Neural cell (in vitro differentiated cells): ENCODE results near the gene NET1. TPM values are rescaled to one million over a fixed set of nuclear protein-coding genes. Genes with fewer than 3 reads are reported as not detected.

ENCODE experiments used
- H2AFZ ChIP-seq: fragments of 200-600, 300-800 bp; sonication (generic), shearing (Covaris generic); 2 replicates; pipeline ENCODE4 v1.6.0; 2014; ENCODE audit warnings: low read depth, mild to moderate bottlenecking, antibody characterized with exemption, low read length, moderate library complexity
- H3F3A ChIP-seq: fragments of 200-600 bp; shearing (Covaris generic); 2 replicates; pipeline ENCODE4 v1.6.1; 2016; ENCODE audit warnings: mild to moderate bottlenecking, moderate library complexity, mixed read lengths, antibody characterized with exemption, low read length; ENCODE audit not compliant: insufficient read depth, poor library complexity, severe bottlenecking
- H3K27ac ChIP-seq: fragments of 200-600, 300-800 bp; sonication (generic), shearing (Covaris generic); 2 replicates; pipeline ENCODE4 v1.5.1; 2014; ENCODE audit warnings: mild to moderate bottlenecking, low read length, moderate library complexity
- H3K27me3 ChIP-seq: fragments of 300-800, 200-600 bp; sonication (generic), shearing (Covaris generic); 2 replicates; pipeline ENCODE4 v1.6.0; 2014; ENCODE audit warnings: mild to moderate bottlenecking, low read depth, low read length, moderate library complexity; ENCODE audit not compliant: insufficient read depth
- H3K36me3 ChIP-seq: fragments of 300-800, 200-600 bp; sonication (generic), shearing (Covaris generic); 2 replicates; pipeline ENCODE4 v1.5.1; 2014; ENCODE audit warnings: mild to moderate bottlenecking, antibody characterized with exemption, low read length, moderate library complexity; ENCODE audit not compliant: insufficient read depth
- H3K4me2 ChIP-seq: fragments of 300-800, 200-600 bp; sonication (generic), shearing (Covaris generic); 2 replicates; pipeline ENCODE4 v1.6.0; 2014; ENCODE audit warnings: mild to moderate bottlenecking, low read length
- H3K4me3 ChIP-seq: fragments of 300-800, 200-600 bp; sonication (generic), shearing (Covaris generic); 2 replicates; pipeline ENCODE4 v1.5.1; 2014; ENCODE audit warnings: mild to moderate bottlenecking, low read length, moderate library complexity
- H3K79me2 ChIP-seq: fragments of 200-600 bp; shearing (Covaris generic); replicated peaks from 2 replicates; pipeline ENCODE4 v1.6.0; 2014; ENCODE audit warnings: mild to moderate bottlenecking, low read length, moderate library complexity; ENCODE audit not compliant: insufficient read depth
- H3K9ac ChIP-seq: fragments of 300-800, 200-600 bp; sonication (generic), shearing (Covaris generic); 2 replicates; pipeline ENCODE4 v1.6.1; 2016; ENCODE audit warnings: mild to moderate bottlenecking, low read length, mixed read lengths
- H3K9me2 ChIP-seq: fragments of 200-600 bp; shearing (Covaris generic); 2 replicates; pipeline ENCODE4 v1.6.1; 2016; ENCODE audit warnings: mild to moderate bottlenecking, low read length, mixed read lengths; ENCODE audit not compliant: insufficient read depth
- H3K9me3 ChIP-seq: fragments of 200-600, 300-800 bp; sonication (generic), shearing (Covaris generic); 2 replicates; pipeline ENCODE4 v1.6.1; 2016; ENCODE audit warnings: mild to moderate bottlenecking, mixed run types, low read length, moderate library complexity, mixed read lengths
- H4K20me1 ChIP-seq: fragments of 200-600 bp; shearing (Covaris generic); 2 replicates; pipeline ENCODE4 v1.6.1; 2016; ENCODE audit warnings: mild to moderate bottlenecking, mixed run types; ENCODE audit not compliant: insufficient read depth
- EP300 ChIP-seq: fragments of 450-650 bp; conservative IDR thresholded peaks from 2 replicates; pipeline ENCODE4 v1.6.1; 2014; ENCODE audit warnings: antibody characterized with exemption, mild to moderate bottlenecking, moderate library complexity; ENCODE audit not compliant: poor library complexity, severe bottlenecking
- EZH2 ChIP-seq: fragments of 200-600, 300-800 bp; shearing (Covaris generic), sonication (generic); IDR thresholded peaks from 2 replicates; pipeline ENCODE4 v1.6.1; 2014; ENCODE audit warnings: antibody characterized with exemption, low read length, borderline replicate concordance, mild to moderate bottlenecking; ENCODE audit not compliant: insufficient read depth, poor library complexity, severe bottlenecking
- MXI1 ChIP-seq: fragments of 450-650 bp; conservative IDR thresholded peaks from 2 replicates; pipeline ENCODE4 v1.6.1; 2014; ENCODE audit warnings: antibody characterized with exemption, mild to moderate bottlenecking; ENCODE audit not compliant: poor library complexity, severe bottlenecking
- POLR2AphosphoS5 ChIP-seq: IDR thresholded peaks from 2 replicates; pipeline ENCODE4 v1.6.1; 2012
- RAD21 ChIP-seq: fragments of 450-650 bp; conservative IDR thresholded peaks from 2 replicates; pipeline ENCODE4 v1.6.1; 2014; ENCODE audit warnings: antibody characterized with exemption, mild to moderate bottlenecking, moderate library complexity
- REST ChIP-seq: IDR thresholded peaks from 2 replicates; pipeline ENCODE4 v1.6.1; 2012; ENCODE audit warnings: borderline replicate concordance
- SMC3 ChIP-seq: fragments of 450-650 bp; conservative IDR thresholded peaks from 2 replicates; pipeline ENCODE4 v1.6.1; 2014; ENCODE audit warnings: antibody characterized with exemption, mild to moderate bottlenecking, moderate library complexity; ENCODE audit not compliant: poor library complexity
- TAF1 ChIP-seq: IDR thresholded peaks from 2 replicates; pipeline ENCODE4 v1.6.1; 2012; ENCODE audit warnings: low read depth
- polyA plus RNA-seq: library from polyadenylated mRNA; depleted of rRNA; stranded (reverse); fragments of >200 nt; gene quantifications from 2 replicates; pipeline ENCODE4 v1.2.3, GENCODE V29; 2014
- TF ChIP-seq, protein P1 (sequence below): fragments of 450-650 bp; IDR thresholded peaks from 2 replicates; pipeline ENCODE4 v1.5.1; 2014; ENCODE audit warnings: antibody characterized with exemption, mild to moderate bottlenecking, moderate library complexity; ENCODE audit not compliant: poor library complexity, severe bottlenecking

Gene NET1
- polyA plus RNA-seq, 1 donor from 2014 or later: 8.0 TPM

DNA sequence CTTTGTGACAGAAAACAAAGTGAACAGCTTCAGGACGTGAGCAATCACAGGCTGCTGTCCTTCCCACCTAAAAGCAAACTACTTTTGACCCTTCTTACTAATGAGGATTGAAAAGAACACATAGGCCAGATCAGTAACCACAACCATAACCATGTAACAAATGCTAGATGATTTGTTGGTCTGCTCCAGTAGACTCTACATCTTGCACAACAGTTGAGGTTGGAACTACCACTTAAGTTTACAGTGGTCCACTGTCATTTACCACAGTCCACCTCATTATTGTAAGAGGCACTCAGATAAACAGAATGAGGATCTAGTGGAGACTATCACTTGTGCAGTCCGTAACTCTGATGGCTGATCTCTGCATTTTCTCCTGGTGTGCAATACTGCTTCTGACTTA is 27.8 kb downstream of the NET1 start:
- no peaks in the 10 kb centered on the region for H4K20me1 ChIP-seq
- no peaks in the 10 kb centered on the region for H3K9me3 ChIP-seq
- H3K27me3 ChIP-seq: no peaks in the 10 kb centered on the region
- no peaks in the 10 kb centered on the region for H3K9me2 ChIP-seq
- no peaks in the 10 kb centered on the region for H3F3A ChIP-seq
- TF ChIP-seq MXI1 (no peak), EP300 (no peak), EZH2 (no peak), POLR2AphosphoS5 (no peak), TAF1 (no peak), REST (no peak), RAD21 (no peak), SMC3 (no peak)
- TF ChIP-seq, protein P1, sequence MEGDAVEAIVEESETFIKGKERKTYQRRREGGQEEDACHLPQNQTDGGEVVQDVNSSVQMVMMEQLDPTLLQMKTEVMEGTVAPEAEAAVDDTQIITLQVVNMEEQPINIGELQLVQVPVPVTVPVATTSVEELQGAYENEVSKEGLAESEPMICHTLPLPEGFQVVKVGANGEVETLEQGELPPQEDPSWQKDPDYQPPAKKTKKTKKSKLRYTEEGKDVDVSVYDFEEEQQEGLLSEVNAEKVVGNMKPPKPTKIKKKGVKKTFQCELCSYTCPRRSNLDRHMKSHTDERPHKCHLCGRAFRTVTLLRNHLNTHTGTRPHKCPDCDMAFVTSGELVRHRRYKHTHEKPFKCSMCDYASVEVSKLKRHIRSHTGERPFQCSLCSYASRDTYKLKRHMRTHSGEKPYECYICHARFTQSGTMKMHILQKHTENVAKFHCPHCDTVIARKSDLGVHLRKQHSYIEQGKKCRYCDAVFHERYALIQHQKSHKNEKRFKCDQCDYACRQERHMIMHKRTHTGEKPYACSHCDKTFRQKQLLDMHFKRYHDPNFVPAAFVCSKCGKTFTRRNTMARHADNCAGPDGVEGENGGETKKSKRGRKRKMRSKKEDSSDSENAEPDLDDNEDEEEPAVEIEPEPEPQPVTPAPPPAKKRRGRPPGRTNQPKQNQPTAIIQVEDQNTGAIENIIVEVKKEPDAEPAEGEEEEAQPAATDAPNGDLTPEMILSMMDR: no peak
- no peaks in the 10 kb centered on the region for H3K36me3 ChIP-seq
- H3K27ac ChIP-seq: no peak overlapping the region
- no peak overlapping the region for H3K4me2 ChIP-seq
- no peak overlapping the region for H2AFZ ChIP-seq
- no peak overlapping the region for H3K9ac ChIP-seq
- H3K79me2 ChIP-seq: no peaks in the 10 kb centered on the region
- no peak overlapping the region for H3K4me3 ChIP-seq

DNA sequence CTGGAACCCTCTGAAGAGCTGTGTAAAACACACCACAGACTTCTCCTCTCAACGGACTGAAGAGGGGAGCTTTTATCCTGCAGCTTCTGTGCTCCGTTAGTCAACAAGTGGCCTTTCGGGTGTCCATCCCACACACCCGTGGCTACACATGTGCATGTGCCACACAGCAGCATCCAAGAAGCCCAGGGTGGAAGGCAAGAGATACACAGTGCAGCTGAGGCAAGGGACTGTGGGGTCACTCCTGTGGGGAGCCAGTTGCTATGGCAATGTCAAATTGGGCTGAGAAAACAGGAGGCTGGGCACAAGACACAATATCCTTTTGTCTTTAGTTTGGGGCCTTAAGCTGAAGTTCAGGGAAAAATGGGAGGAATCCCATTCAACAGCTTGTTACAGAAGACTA is 28.7 kb downstream of the NET1 start:
- TF ChIP-seq, protein P1: no peak
- TF ChIP-seq REST: no peak
- no peak for TF ChIP-seq MXI1
- TF ChIP-seq EZH2: no peak
- TF ChIP-seq RAD21: no peak
- TF ChIP-seq TAF1: no peak
- TF ChIP-seq SMC3: no peak
- TF ChIP-seq EP300: no peak
- TF ChIP-seq POLR2AphosphoS5: no peak
- H3K9ac ChIP-seq: no peak overlapping the region
- H3K27ac ChIP-seq: no peak overlapping the region
- H3K4me3 ChIP-seq: no peak overlapping the region
- no peak overlapping the region for H3K4me2 ChIP-seq
- H3F3A ChIP-seq: no peaks in the 10 kb centered on the region
- no peaks in the 10 kb centered on the region for H3K79me2 ChIP-seq
- H3K36me3 ChIP-seq: no peaks in the 10 kb centered on the region
- H3K27me3 ChIP-seq: no peaks in the 10 kb centered on the region
- no peaks in the 10 kb centered on the region for H4K20me1 ChIP-seq
- H3K9me2 ChIP-seq: no peaks in the 10 kb centered on the region
- H3K9me3 ChIP-seq: no peaks in the 10 kb centered on the region
- H2AFZ ChIP-seq: no peak overlapping the region
